DMS 273 (cell line): Measurements from ENCODE around the gene BMAL2.

ENCODE experiments used
- DNase-seq: peaks from one replicate; lab custom pipeline; 2025; ENCODE audit not compliant: unreplicated experiment; lab: John Stamatoyannopoulos, UW

The BMAL2 gene, protein sequence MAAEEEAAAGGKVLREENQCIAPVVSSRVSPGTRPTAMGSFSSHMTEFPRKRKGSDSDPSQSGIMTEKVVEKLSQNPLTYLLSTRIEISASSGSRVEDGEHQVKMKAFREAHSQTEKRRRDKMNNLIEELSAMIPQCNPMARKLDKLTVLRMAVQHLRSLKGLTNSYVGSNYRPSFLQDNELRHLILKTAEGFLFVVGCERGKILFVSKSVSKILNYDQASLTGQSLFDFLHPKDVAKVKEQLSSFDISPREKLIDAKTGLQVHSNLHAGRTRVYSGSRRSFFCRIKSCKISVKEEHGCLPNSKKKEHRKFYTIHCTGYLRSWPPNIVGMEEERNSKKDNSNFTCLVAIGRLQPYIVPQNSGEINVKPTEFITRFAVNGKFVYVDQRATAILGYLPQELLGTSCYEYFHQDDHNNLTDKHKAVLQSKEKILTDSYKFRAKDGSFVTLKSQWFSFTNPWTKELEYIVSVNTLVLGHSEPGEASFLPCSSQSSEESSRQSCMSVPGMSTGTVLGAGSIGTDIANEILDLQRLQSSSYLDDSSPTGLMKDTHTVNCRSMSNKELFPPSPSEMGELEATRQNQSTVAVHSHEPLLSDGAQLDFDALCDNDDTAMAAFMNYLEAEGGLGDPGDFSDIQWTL

DNA sequence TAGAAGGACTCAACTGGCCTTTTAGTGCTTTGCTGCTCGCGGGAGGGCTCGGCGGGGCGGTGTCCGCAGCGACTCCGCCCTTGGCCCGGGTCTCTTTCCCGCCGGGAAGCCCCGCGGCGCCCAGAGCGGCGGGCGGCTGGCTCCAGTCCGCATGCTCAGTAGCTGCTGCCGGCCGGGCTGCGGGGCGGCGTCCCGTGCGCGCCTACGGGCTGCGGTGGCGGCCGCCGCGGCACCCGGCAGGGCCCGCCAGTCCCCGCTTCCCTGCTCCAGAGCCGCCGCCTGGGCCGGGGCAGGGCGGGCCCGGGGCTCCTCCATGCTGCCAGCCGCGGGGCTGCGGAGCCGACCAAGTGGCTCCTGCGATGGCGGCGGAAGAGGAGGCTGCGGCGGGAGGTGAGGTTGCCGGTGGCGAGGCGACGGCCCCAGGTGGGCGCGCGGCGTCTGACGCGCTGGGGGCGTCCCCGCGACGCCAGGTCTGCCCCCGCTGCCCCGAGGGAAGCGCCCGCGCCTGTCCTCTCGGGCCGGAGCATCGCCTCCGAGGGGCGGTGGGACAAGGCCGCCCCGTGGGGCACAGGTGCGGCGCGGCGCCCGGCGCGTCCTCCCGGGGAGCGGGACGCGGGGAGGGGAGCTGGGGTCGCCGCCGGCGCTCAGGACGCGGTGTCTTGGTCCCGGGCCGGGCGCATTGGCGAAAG, at the start of gene BMAL2:
BMAL2 (plus strand) TSS at position 123 of the 689 bp plus-strand sequence; CDS start at position 360, 237 bp downstream.
- peak; percentile 78 for DNase-seq

DNA sequence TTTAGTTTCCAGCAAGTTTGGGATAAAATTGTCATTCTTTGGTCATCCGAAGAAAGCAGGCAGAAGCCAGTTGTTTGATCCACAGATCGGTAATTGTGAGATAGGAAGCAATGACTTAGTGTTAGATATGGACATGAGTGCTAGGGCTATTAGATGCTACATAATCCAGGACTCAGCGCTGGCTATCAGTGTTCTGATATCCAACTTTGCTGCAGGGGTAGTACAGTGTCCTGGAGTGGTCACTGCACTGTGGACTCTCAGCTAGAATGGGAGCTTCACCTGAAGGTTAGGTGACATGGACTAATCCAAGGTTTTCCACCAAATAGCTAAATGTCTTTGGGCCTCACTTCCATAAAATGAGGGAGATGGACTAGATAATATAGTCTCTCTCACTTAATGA, 48.6 kb upstream of the BMAL2 start:
- no peak for DNase-seq

DNA sequence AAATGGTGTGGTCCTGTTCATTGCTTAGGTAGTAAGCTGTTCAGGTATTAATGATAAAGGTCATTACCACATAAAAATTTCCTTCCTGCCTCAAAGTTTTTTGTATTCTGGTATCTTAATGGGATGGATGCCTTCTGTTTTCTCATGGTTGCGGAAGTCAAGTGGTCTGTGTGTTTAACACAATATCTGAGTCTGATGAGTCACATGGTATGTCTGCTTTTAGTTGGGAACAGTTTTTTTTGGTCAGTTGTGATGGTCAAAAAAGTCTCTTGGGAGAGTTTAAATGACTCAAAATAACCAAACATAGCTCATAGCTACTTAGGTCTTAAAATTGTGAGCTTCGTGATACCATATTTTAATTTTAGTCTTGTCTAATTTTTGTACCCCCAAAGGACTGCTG, 47.9 kb upstream of the BMAL2 start:
- DNase-seq: no peak

DNA sequence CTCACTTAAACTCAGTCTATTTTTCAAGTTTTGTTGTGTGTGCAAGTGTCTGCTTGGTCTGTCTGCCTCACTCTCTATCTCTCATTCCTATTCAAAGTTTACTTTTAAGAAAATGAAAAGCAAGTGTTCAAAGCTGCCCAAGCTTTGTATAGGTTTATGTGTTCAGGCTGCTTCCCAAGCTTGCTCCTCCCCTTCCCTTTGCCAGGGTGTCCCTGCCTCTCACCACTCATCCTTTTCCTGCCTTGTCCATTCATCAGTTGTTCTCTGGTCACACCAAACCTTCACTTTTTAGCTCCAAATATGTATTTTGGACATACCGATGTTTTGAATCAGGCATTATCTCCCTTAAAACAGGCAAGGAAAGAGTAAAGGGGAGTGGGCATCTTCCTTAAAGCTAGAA, 47.2 kb upstream of the BMAL2 start:
- no peak for DNase-seq

DNA sequence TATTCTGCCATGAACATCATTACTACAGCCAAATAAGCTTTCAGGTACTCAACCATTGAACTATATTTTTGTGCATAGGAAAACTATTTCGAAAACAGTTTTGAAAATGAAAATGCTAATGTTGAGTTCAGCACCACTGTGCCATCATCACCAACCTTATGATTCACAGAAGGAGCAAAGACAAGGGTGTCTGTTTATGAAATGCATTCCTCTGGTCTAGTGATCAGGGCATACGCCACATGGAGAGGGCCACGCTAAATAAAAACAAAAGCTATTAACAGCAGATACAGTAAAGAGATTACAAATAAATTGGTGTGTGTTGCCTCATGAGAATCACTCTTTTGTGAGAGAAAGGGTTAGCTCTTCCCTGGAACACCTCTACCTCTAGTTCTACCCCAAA, 43.2 kb upstream of the BMAL2 start:
- DNase-seq: no peak

DNA sequence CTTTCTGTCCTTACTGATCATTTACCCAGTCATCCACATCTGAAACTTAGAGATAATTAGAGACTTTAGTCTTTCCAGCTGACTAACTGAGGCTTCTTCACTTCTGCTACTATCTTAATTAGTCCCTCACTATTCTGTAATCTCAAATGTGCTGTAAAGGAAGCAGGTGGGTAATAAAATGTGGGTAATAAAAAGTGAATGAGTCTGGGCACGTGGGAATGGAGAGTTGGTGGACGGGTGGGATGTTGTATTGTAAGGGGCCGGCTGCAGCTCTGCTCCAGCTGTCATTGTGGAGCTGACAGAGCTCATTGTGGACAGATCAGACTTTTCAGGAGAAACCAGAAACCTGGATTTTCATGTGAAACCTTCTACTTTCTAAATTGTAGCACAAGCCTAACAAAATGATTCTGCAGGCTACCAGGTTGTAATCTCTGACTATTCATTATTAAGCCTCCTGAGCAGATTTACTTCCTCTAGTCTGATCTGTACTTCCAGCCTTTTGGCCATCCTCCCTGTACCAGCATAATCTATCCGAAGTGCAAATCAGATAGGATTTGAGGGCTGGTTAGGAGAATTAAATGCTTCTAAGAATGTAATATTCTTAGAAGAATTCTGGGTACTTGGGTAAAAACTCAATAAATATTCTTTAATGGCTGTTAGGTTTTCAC, 42.0 kb upstream of the BMAL2 start:
- peak; percentile 21 for DNase-seq

DNA sequence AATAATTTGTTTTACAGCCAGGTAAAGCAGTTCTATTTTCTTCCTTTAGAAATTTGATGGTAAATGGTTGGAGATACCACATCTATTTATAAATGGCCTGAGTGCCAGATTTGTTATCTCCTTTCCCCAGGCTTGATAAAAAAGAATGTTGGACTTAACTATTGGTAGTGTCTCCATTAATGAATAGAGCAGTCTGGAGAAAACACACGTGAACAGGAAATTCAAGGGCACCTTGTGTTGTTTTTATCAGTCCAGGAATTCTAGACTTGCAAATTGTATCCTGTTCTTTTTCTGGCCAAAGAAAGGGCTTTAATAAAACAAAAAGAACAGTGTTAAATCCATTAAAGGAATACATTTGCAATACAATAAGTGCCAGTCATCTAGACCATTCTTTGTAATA, 40.8 kb upstream of the BMAL2 start:
- DNase-seq: no peak

DNA sequence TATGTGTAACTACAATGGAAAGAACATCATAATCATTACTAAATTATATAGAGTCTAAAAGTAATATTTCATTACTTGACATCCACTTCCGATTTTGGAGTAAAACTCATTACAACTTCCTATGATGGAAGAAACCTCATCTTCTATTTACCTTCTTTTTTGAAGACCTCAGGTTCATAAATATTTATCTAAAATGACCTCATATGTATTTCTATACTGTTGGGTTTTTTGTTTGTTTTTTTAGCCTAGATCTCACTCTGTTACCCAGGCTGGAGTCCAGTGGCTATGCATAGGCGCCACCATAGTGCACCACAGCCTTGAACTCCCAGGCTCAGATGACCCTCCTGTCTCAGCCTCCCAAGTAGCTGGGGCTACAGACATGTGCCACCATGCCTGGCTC, 39.9 kb upstream of the BMAL2 start:
- DNase-seq: no peak

DNA sequence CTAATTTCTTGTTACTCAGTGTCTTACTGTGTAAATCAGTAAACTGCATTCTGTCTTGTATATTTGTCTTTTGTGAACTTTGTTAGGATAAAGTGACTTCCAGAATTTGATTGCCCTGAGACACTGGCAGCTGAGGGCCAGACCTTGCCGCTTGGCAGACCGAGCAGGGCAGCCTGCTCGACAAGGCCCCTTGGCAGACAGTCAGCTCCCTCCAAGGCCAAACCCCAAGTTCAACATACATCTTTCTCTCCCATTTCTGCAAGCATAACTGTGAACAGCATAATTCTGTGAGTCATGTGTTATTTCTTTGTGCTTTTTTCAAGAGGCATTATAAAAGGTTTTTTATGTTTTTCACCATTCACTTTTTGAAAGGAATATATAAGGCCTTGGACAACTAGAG, 39.2 kb upstream of the BMAL2 start:
- DNase-seq: no peak

DNA sequence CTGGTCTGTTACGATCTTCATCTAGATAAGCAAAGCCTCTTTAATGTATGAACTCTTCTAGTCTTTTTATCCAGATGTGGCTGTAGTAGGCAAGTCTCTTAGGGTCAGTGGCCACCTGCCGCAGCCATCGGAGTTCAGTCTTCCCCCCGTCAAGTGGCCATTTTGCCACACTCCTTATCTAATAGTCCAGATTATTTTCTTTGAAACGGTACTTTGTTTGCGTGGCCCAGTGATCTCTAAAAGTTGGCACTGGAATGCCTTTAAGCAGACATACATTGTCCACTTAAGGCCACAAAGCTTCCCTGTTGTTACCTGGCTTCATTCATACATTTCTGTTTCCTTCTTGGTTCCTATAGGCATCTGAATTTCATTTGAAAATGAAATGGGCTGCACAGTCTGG, 36.0 kb upstream of the BMAL2 start:
- no peak for DNase-seq

DNA sequence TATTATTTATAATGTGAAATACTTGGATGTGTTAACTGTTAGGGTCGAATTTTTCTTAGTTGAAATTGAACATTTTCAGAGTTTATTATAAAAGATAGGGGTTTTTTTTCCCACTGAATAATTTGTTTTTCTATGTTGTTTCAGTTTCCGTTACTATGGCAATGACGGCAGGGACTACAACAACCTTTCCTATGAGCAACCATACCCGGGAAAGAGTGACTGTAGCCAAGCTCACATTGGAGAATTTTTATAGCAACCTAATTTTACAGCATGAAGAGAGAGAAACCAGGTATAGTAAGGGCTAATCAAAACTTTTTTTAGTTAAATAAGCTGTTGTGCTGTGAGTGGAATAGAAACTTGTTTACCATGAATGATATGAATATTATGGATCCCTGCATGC, 35.1 kb upstream of the BMAL2 start:
- DNase-seq: no peak

DNA sequence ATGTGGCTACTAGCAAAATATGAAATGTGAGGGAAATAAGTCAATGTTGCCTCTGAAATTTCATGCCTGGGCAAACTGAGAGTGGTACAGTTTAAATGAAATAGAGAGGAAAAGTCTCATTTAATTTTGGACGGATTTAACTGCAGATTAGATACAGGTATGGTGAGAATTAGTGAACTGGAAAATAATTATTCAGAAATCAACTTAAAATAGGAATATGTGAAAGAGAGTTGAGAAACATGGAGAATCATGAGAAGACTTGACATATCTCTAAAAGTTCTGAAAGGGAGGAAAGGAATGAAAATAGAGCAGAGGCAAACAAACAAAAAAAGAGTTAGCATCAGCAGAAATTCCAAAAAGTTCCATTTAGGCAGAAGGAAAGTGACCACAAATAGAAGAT, 33.5 kb upstream of the BMAL2 start:
- DNase-seq: no peak

DNA sequence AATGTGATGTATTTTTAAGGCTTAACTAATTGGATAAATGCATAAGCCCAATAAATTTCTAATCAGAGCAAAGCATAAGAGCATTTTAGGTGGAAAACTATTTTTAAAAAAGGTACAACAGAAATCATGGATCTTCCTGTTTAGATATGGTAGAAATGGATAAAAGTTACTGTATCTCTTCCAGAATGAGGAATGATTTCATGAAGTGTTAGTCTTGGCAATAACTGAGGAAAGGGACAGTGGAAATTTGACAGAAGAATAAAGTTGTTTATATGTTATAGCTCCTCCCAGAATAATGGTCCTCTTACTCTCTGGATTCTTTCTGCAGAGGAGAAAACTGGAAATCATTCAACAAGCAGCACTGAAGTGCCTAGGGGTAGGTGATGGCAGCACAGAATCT, 32.4 kb upstream of the BMAL2 start:
- DNase-seq: no peak

DNA sequence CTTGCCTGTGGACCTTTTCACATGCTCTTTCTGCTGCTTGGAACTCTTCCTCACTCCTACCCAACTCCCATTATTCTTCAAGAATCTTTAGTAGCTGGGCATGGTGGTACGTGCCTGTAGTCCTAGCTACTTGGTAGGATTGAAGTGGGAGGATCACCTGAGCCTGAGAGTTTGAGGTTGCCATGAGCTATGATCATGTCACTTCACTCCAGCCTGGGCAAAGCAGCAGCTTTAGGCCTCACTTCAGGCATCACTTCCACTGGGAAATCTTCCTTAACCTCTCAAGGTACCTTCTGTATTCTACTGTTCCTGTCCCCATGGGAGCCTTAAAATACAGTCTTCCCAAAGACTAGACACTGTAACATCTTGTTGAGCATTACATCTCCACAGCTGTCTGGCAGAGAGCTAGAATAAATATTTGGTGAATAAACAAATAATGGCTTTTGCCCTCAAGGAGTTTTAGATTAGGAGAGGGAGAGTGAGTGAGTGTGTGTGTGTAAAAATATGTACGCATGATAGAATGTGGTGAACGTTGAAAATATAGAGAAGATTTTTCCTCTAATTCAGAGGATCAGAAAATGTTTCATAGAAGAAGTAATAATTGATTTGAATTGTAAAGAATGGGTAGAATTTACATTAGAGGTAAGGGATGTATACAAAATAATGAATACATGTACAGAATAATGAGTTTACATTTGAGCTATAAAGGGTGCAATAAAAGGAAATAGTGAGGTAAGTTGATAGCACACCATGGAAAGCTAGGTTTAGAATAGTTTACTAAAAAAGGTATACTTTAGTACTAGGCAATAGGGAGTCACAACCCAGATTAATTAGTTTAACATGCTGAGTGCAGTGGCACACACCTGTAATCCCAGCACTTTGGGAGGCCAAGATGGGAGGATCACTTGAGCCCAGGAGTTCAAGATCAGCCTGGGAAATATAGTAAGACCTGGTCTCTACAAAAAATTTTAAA, 29.2 kb upstream of the BMAL2 start:
- no peak for DNase-seq

DNA sequence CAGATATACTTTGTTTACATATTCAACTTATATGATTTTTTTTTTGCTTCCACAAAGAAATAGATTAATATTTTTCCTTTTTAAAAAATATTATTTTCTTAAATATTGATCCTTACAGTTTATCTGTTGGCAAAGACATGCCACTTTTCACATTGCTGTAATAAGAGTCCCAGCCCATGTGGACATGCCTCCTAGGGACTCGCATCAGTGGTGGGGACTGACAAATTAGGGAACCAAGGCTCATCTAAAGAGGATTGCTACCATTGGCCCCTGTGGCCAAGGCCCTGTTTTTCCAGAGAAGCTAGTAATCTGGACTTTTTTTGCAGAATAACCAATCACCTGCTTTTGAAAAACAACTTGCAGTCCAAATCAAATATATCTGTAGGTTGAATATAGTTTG, 27.8 kb upstream of the BMAL2 start:
- no peak for DNase-seq

DNA sequence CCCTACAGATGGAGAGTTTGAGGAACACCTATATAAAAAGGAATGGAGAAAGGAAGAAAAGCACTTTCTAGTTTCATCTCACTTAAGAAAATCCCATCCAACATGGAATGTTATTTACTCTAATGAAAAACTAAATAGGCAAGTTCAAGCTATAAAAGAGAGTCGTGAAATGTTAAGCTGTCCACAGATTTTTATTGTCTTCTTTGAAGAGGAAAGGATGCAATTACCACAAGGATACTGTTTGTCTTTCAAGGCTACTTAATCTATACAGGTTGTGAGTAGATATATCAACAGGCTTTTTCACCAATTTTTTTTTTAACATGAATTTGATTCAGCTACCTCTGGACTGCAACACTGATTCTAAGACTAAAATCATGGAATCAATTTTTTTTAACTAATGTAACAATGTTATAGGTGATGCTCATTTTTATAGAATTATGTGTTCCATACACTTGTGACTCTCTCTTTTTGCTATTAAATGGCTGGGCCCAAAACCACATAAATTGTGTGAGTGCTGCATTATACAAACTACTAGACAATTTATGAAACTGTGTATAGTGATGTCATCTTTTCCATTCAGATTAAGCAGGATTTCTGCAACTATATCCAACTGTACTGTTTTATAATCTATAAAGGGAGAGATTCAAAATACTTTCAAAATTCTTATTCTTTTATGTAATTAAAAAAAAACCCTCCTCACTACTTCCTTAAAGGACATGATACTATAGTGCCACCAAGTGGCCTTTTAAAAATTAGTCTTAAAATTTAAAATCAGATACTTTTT, 26.8 kb upstream of the BMAL2 start:
- DNase-seq: peak; percentile 44

DNA sequence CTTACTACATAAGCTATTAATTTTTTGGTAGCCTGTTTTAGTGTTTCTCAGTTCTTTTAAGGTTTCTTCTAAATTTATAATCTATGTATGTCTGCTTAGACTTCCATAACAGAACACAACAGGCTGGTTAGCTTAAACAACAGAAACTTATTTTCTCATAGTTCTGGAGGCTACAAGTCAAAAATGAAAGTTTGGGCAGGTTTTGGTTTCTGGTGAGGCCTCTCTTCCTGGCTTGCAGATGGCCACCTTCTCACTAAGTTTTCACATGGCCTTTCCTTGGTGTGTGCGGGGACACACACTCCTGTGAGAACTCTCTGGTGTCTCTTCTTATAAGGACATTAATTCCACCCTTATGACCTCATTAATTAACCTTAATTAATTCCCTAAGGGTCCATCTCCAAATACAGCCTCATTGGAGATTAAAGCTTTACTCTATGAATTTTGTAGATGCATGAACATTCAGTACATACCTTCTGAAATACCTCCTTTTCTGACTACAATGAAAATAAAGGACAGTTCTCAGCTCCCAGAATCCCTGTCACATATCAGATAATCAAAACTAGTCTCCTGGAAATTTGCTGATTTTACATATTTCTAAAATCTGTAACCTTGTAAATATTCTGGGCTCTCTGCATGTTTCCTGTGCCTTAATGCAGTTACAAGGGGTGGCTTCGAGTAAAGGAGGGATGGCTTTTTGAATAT, 23.2 kb upstream of the BMAL2 start:
- DNase-seq: no peak

DNA sequence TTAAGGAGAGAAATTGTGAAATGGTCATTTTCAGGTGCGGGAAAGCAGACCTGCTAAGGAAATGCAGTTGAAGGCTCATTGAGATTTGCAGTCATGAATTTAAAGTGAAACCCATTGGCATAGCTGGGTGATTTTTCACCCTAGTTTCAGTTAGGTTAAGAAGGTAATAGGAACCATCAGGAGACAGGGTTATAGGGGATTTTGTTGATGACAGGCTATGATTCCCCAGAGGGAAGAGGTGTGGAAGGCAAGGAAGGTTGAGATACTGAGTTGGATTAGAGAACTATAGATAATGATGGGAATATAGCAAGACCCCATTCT, 22.7 kb upstream of the BMAL2 start:
- DNase-seq: no peak

DNA sequence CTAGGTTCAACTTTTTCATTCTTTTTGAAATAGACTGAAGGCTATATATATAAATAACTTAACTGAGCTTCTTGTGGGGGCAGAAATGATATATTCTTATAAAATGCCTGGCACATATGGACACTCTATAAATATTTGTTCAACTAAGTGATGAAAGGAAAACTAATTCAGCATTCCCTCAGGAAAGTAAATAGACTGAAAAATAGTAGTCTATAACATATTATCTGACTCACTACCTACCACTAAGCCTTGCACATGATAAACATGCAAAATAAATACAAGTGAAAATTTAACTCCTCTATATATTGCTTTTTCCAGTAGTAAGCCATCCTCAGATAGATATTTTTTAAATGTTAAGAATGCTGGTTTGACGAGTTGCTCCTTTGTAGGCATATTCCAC, 15.7 kb upstream of the BMAL2 start:
- no peak for DNase-seq
